ENCODE measurements around the gene IL2.

IL2 gene

GRCh38 chr4:122431351-122431750 is 25.2 kb downstream of the IL2 start:
- H3K27me3 ChIP-seq, result no peaks in the 10 kb centered on the region
- no peaks in the 10 kb centered on the region for H3K36me3 ChIP-seq
- H3K4me3 ChIP-seq (ENCODE audit: low read depth in 1 of 2, low read length in 1 of 2), result no peak overlapping the region
- no peaks in the 10 kb centered on the region for H3K9me3 ChIP-seq
- TF ChIP-seq, protein P1, sequence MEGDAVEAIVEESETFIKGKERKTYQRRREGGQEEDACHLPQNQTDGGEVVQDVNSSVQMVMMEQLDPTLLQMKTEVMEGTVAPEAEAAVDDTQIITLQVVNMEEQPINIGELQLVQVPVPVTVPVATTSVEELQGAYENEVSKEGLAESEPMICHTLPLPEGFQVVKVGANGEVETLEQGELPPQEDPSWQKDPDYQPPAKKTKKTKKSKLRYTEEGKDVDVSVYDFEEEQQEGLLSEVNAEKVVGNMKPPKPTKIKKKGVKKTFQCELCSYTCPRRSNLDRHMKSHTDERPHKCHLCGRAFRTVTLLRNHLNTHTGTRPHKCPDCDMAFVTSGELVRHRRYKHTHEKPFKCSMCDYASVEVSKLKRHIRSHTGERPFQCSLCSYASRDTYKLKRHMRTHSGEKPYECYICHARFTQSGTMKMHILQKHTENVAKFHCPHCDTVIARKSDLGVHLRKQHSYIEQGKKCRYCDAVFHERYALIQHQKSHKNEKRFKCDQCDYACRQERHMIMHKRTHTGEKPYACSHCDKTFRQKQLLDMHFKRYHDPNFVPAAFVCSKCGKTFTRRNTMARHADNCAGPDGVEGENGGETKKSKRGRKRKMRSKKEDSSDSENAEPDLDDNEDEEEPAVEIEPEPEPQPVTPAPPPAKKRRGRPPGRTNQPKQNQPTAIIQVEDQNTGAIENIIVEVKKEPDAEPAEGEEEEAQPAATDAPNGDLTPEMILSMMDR (IDR thresholded peaks at IDR 0.05), result no peak
- no peak overlapping the region for H3K27ac ChIP-seq
- H3K4me1 ChIP-seq (ENCODE audit: control insufficient read depth in 1 of 2, insufficient read depth in 1 of 2, low read depth in 1 of 2, low read length in 1 of 2), result no peaks in the 10 kb centered on the region

GRCh38 chr4:122423246-122423645 is 33.3 kb downstream of the IL2 start:
- Histone ChIP-seq H3K27me3 (no peaks in the 10 kb centered on the region), H3K27ac (no peak overlapping the region), H3K4me3 (ENCODE audit: low read depth in 1 of 2, low read length in 1 of 2) (no peak overlapping the region), H3K4me1 (ENCODE audit: control insufficient read depth in 1 of 2, insufficient read depth in 1 of 2, low read depth in 1 of 2, low read length in 1 of 2) (no peaks in the 10 kb centered on the region), H3K36me3 (no peaks in the 10 kb centered on the region), H3K9me3 (no peaks in the 10 kb centered on the region)
- TF ChIP-seq, protein P1 (IDR thresholded peaks at IDR 0.05), result no peak

DNA sequence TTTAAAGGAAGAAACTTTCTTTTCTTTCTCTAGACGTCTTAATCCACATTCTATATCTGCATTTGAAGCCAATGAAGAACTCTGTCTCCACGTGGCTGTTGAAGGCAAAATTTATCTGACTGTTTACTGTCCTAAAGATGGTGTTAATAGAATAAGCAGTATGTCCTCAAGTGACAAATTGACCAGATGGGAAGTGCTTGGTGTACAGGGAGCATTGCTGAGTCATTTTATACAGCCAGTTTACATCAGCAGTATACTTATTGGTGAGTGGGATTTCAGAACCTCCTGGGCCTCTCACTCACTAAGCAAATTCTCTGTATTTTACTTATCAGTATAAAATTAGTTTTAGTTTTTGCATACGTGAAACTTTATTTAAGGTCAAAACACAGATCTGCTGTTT is 44.0 kb downstream of the IL2 start:
- no peaks in the 10 kb centered on the region for H3K27me3 ChIP-seq
- no peak overlapping the region for H3K4me3 ChIP-seq (ENCODE audit: low read depth in 1 of 2, low read length in 1 of 2)
- H3K4me1 ChIP-seq (ENCODE audit: control insufficient read depth in 1 of 2, insufficient read depth in 1 of 2, low read depth in 1 of 2, low read length in 1 of 2), result no peaks in the 10 kb centered on the region
- no peaks in the 10 kb centered on the region for H3K36me3 ChIP-seq
- no peaks in the 10 kb centered on the region for H3K9me3 ChIP-seq
- TF ChIP-seq, protein P1 (IDR thresholded peaks at IDR 0.05), result no peak
- H3K27ac ChIP-seq, result no peak overlapping the region

GRCh38 chr4:122403861-122404260 is 52.7 kb downstream of the IL2 start:
- H3K36me3 ChIP-seq, result no peaks in the 10 kb centered on the region
- no peaks in the 10 kb centered on the region for H3K9me3 ChIP-seq
- TF ChIP-seq, protein P1 (IDR thresholded peaks at IDR 0.05), result no peak
- no peaks in the 10 kb centered on the region for H3K4me1 ChIP-seq (ENCODE audit: control insufficient read depth in 1 of 2, insufficient read depth in 1 of 2, low read depth in 1 of 2, low read length in 1 of 2)
- H3K27ac ChIP-seq, result no peak overlapping the region
- no peak overlapping the region for H3K4me3 ChIP-seq (ENCODE audit: low read depth in 1 of 2, low read length in 1 of 2)
- no peaks in the 10 kb centered on the region for H3K27me3 ChIP-seq
